Liver (tissue), 3 donors: Measurements from ENCODE around the gene LUC7L.

Experiments
- CTCF ChIP-seq: fragments of 150-350 bp; IDR thresholded peaks from 2 replicates; pipeline ENCODE4 v1.5.1; 2017; ENCODE audit warnings: improper control_type of control experiment, low read depth, low read length; ENCODE audit not compliant: missing input control
- EGR1 ChIP-seq, 2 donors: IDR thresholded peaks; 2 replicates each; pipeline ENCODE4 v1.6.1; 2016 to 2018; ENCODE audit warnings: antibody characterized with exemption in 2 of 2, low read depth in 2 of 2
- JUND ChIP-seq, 2 donors: IDR thresholded peaks; 2 replicates each; pipeline ENCODE4 v1.6.1; 2016; ENCODE audit warnings: antibody characterized with exemption in 2 of 2
- RAD21 ChIP-seq, 2 donors: IDR thresholded peaks; 2 replicates each; pipeline ENCODE4 v1.6.1; 2016; ENCODE audit warnings: antibody characterized with exemption in 2 of 2, mild to moderate bottlenecking in 2 of 2
- REST ChIP-seq: IDR thresholded peaks from 2 replicates; pipeline ENCODE4 v1.6.1; 2016; ENCODE audit warnings: antibody characterized with exemption, mild to moderate bottlenecking
- RXRA ChIP-seq, 2 donors: IDR thresholded peaks; 2 replicates each; pipeline ENCODE4 v1.6.1; 2017 to 2018; ENCODE audit warnings: antibody characterized with exemption in 2 of 2, mild to moderate bottlenecking in 1 of 2
- YY1 ChIP-seq: IDR thresholded peaks from 2 replicates; pipeline ENCODE4 v1.6.1; 2016; ENCODE audit warnings: antibody characterized with exemption, mild to moderate bottlenecking
- TF ChIP-seq, protein P1 (sequence below): IDR thresholded peaks from 2 replicates; pipeline ENCODE4 v1.6.1; 2016; ENCODE audit warnings: antibody characterized with exemption
- donor health status: healthy.
- donor health status: healthy.

- TF ChIP-seq CTCF: no peak
- TF ChIP-seq, protein P1, sequence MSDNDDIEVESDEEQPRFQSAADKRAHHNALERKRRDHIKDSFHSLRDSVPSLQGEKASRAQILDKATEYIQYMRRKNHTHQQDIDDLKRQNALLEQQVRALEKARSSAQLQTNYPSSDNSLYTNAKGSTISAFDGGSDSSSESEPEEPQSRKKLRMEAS: no peak
- TF ChIP-seq JUND (IDR thresholded peaks at IDR 0.05): no peak
- TF ChIP-seq RAD21 (IDR thresholded peaks at IDR 0.05): no peak
- no peak for TF ChIP-seq REST
- TF ChIP-seq YY1: no peak
- TF ChIP-seq RXRA (IDR thresholded peaks at IDR 0.05): no peak
- TF ChIP-seq EGR1 (IDR thresholded peaks at IDR 0.05; ENCODE audit: low read depth in 2 of 2): no peak
These were observed 40.6 kb downstream of the LUC7L start for GRCh38 chr16:188674-189073.
